GM13976 (cell line): ENCODE results near the gene MISP.

Source experiments
- DNase-seq: peaks from one replicate; pipeline ENCODE4 v3.0.0; 2012; ENCODE audit warnings: low spot score
- CTCF ChIP-seq: IDR thresholded peaks from 2 replicates; pipeline ENCODE4 v1.5.1; 2012; ENCODE audit warnings: borderline replicate concordance, mild to moderate bottlenecking; ENCODE audit not compliant: insufficient read depth; ENCODE audit errors: extremely low read depth, missing control alignments, control extremely low read depth
- in situ Hi-C: fragments of 300-500 bp; cut with MboI; formaldehyde crosslinking; loops from one replicate; pipeline ENCODE4 v1.12.0; 2022; ENCODE audit warnings: low sequenced_read_pairs, mixed read lengths, inconsistent platforms; ENCODE audit not compliant: unreplicated experiment

MISP gene

GRCh38 chr19:813219-814151 is 62.6 kb downstream of the MISP start:
- DNase-seq, result no peak
- in situ Hi-C loops, result no loop called here
- no peak for TF ChIP-seq CTCF
